ENCODE data around the gene PARP4.
"Not testable (repeated sequence)": the region's sequence is repeated elsewhere in the genome, so short reads cannot be mapped to it uniquely, and the experiment has no call there.

The PARP4 gene

DNA sequence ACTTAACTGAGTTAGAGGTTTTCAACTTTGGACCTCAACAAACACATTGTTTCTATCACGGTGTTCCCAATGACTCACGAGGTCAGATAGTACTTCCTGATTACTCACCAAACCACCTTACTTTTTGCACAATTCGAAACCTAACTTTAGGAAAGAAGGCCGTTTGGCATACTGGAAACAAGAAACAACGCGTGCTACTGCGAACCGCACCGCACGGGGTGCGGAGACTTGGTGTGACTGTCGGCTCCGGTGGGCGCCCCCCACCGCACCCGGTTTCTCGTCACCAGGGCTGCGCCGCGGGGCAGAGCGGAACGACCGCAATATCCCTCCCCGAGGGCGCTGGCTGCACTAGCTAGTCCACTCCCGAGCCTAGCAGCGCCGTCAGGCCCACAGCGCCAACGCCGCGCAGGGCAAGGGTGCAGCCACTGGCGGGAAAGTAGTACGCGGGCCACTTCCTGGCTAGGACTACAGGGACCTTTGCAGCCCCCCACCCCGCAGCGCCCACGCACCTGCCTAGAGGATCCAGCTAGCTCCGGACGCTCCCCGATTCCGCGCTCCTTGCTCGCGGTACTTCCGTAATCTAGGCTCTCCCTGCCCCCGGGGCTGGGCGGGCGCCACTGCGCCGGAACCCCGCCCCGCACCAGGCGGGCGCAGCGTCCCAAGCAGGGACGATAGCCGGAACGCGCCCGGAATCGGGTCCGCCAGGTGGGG is at the start of gene PARP4:
PARP4 (minus strand) TSS at position 582 of the 711 bp plus-strand sequence. CDS start 9,002 bp downstream, outside the sequence.
- DNase-seq = peak; percentile 91

DNA sequence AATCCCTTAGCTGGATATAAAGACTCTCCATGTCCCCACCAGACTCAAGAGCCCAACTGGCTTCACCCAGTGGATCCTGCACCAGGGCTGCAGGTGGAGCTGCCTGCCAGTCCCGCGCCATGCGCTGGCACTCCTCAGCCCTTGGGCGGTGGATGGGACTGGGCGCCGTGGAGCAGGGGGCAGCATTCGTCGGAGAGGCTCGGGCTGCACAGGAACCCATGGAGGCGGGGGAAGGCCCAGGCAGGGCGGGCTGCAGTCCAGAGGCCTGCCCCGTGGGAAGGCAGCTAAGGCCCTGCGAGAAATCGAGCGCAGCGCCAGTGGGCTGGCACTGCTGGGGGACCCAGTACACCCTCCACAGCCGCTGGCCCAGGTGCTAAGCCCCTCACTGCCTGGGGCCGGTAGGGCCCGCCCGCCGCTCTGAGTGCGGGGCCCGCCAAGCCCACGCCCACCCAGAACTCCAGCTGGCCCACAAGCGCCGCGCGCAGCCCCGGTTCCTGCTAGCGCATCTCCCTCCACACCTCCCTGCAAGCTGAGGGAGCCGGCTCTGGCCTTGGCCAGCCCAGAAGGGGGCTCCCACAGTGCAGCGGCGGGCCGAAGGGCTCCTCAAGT is 48.1 kb upstream of the PARP4 start:
- DNase-seq = not testable (repeated sequence)

GRCh38 chr13:24559431-24560218 is 47.0 kb upstream of the PARP4 start:
- DNase-seq = not testable (repeated sequence)

DNA sequence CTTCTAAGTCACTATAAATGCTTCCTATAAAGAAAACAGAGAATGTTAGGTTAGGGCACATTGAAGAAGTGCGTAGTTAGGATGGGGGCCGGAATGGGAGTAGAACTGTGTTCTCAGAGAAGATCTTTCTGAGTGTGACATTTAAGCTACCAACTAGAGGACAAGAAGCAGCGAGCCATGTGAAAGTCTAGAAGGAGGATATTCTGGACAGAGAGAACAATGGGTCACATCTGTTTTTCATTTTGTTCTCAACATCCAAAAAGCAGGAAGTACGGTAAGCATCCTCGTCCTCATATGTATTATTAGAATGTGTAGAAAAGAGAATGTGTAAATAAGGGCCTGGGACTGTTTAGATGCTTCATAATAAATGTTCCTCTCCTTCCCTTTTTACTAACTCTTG is 44.5 kb upstream of the PARP4 start:
- DNase-seq = no peak

- not testable (repeated sequence) for DNase-seq
Observed at GRCh38 chr13:24553892-24554291, 41.3 kb upstream of the PARP4 start.

DNA sequence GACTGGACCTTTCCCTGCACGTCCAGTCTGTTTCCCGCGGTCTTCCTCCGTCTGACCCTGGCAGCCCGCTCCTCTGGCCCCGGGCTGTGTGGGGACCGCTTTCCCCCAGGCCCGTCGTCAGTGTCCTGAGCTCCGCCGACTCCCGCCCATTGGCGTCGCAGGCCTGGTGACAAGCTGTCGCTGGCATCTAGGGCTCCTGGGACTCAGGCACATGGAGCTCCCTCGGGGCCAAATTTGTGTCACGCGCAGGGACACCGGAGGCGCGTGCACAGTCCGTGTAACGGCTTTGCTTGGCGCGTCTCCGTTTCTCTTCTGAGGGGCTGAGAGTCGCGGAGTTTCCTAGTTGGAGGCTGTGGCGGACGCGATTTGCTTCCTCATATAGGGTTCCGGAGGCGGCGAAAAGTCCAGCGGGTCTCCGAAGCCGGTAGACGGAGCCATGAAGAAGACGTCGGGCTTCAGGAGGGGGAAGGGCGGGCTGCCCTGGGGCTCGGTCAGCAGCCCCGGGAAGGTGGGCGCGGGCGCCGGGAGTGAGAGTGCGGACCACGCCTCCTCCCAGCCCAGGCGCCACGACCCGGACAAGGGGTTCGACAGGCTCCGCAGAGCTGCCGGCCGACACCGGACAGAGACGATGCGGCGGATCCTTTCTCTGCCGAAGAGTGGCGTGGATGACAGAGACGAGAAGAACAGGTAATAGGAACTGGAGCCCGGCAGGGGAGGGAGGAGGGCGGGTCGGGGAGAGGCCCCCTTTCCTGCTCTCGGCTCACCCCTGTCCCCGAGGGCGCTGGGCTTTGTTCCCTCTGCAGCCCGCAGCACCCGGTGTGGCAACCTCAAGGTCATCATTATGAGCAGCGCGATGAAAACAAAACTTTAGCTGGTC is 29.1 kb upstream of the PARP4 start:
- peak; percentile 56 for DNase-seq

- DNase-seq = no peak
Observed at GRCh38 chr13:24541127-24541475, 28.5 kb upstream of the PARP4 start.

DNA sequence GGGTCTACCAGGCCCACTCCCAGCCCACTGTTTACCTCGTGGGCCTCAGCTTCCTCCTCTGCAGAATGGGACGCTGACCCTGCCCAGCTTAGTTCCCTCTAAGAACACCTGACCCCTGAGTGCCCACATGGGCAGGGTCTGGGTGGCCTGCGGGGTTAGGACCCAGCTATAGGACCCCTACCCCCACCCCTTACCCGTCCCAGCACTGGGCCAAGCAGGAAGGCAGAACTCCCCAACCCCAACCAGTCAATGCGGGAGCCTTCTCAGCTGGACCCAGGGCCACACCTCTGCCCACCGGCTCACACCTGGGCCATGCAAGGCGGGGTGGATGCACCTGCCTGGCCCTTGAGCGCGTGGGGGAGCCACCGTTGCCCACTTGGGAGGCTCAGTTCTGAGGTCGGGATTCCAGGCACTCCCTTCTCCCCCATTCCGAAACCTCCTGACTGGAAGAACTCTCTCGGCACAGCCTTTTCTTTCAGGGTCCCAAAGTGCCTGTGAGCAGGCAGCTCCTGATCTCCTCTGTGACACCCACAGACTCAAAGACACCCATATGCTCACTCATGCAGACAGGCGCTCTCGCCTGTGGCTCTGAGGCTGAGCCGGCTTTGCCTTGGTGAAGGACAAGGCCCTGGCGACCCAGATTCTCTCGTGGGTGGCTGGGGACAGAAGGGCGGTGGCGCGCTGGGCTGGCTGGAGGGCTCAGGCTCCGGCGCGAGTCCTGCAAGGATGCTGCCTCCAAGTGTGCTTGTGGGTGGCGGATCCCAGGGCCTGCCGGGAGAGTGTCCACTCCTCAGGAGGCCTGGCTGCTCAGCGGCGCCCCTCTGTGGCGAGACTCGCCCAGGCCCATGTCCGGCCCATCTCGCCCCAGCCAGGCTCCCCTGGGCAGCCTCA is 27.9 kb upstream of the PARP4 start:
- peak; percentile 39 for DNase-seq

- no peak for DNase-seq
Observed at GRCh38 chr13:24539500-24540165, 27.1 kb upstream of the PARP4 start.

- no peak for DNase-seq
Observed at GRCh38 chr13:24529478-24529877, 16.9 kb upstream of the PARP4 start.

DNA sequence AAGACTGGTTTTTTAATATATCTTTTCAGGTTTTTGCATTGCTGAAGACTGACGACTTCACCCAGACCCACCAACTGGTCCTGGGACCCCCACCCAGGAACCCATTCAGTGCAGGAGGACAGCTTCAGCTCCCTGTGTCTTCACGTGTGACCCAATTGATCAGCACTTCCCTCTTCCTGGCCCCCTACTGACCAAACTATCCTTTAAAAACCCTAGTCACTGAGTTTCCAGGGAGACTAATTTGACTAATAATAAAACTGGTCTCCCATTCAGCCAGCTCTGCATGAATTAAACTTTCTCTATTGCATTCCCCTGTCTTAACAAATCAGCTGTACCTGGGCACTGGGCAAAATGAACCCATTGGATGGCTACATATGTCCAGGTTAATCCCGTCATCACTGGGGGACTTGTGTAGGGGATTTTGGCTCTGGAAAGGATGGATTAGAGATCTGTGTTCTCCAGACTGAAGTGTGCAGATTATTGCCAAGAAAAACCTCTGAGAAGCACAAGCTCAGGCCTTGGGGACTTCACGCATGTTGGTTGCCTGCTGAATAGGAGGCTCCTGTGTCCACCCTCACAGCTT is 16.3 kb upstream of the PARP4 start:
- DNase-seq = no peak

DNA sequence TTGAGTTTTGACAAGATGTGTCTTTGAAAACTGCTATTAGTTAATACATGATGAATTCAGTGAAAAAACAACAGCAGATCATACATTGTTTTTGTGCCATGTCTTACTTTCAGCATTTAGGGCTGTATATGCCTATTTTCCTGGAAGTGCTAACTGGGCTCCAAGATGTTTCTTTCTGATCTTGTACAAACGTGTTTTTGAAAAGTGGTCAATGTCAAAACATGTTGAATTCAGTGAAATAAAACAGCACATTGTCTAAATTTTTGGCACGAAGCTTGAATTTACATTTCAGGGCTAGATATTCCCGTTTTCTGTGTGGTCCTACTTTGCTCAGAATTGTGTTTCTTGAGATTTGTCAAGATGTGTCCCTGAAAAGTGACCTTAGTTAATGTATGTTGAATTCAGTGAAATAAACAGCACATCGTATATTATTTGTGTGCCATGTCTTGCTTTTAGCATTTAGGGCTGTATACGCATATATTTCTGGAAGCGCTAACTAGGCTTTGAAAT is 14.7 kb upstream of the PARP4 start:
- no peak for DNase-seq

DNA sequence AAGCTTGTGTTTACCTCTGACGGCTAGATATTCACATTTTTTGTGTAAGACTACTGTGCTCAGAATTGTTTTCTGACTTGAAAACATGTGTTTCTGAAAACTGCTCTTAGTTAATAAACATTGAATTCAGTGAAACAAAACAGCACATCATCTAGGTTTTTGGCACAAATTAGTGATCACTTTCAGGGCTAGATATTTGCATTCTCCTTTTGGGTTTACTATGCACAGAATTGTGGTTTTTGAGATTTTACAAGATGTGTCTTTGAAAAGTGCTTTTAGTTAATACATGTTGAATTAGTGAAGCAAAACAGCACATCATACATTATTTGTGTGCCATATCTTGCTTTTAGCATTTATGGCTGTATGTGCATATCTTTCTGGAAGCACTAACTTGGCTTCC is 8.2 kb upstream of the PARP4 start:
- DNase-seq = no peak

GRCh38 chr13:24516919-24517318 is 4.3 kb upstream of the PARP4 start:
- DNase-seq = no peak

- no peak for DNase-seq
Observed at GRCh38 chr13:24512908-24513213, 283 bp upstream of the PARP4 start.

DNA sequence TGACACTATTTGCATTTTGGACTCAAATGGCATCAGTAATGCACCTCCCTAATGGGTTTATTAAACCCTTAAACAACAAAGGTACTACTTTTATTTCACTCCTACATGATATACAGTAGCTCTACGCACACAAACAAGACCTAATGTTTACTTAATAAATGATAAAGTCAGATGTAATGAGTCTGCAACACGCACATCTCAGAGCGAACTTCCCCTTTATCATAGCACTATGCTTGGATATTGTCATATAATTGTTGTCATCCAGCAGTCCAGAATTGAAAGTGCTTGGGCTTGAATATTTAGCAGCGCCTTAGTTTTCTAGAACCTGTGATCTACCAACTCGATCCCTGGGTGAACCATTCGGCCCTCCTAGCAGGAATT is 772 bp downstream of the PARP4 start:
- DNase-seq = peak; percentile 69

GRCh38 chr13:24511019-24511815 is 1.4 kb downstream of the PARP4 start:
- DNase-seq = peak; percentile 77

DNA sequence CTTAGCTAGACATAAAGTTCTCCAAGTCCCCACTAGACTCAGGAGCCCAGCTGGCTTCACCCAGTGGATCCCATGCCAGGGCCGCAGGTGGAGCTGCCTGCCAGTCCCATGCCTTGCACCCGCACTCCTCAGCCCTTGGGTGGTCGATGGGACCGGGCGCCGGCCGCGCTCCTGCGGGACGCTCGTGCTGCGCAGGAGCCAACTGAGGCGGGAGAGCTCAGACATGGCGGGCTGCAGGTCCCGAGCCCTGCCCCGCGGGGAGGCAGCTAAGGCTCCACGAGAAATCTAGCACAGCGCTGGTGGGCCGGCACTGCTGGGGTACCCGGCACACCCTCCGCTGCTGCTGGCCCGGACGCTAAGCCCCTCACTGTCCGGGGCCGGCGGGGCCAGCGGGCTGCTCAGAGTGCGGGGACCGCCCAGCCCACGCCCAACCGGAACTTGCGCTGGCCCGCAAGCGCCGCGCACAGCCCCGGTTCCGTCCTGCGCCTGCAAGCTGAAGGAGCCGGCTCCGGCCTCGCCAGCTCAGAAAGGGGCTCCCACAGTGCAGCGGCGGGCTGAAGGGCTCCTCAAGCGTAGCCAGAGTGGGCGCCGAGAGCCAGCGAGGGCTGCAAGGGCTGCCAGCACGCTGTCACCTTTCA is 5.8 kb downstream of the PARP4 start:
- no peak for DNase-seq

DNA sequence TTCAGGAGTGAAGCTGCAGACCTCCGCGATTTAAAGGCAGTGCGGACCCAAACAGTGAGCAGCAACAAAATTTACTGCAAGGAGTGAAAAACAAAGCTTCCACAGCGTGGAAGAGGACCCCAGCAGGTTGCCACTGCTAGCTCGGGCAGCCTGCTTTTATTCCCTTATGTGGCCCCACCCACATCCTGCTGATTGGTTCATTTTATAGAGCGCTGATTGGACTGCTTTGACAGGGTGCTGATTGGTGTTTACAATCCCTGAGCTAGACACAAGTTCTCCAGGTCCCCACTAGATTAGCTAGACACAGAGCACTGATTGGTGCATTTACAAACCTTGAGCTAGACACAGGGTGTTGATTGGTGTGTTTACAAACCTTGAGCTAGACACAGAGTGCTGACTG is 6.3 kb downstream of the PARP4 start:
- DNase-seq = peak; percentile 27

- peak; percentile 23 for DNase-seq
Observed at GRCh38 chr13:24505756-24506155, 6.8 kb downstream of the PARP4 start.

Data from hematopoietic multipotent progenitor cell treated with erythropoietin and hydrocortisone succinate and interleukin-3 and kit ligand, for 6 days (in vitro differentiated cells).